Astrocyte of the hippocampus (primary cell): Measurements from ENCODE around the gene ARGLU1.

Source experiments
- DNase-seq: peaks from one replicate; pipeline ENCODE4 v3.0.0; 2011; ENCODE audit warnings: low read depth, low spot score

The ARGLU1 gene

DNA sequence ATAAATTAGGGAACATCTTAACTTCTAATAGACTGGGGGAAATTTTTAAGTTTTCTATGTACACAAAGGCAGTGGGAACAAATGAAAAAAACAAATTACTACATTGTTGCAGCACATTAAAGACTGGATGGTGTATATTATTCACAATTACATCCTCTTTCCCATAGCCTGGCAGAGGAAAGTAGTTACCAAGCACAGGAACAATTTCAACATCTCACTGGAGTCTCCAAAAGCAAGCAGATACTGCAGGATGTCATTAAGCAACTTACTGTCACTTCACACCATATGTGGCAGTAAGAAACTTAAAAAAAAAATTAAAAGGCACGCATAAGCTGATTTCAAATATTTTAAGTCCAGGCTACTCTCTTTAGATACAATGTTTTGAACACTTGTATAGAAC is 26.1 kb downstream of the ARGLU1 start:
- no peak for DNase-seq

GRCh38 chr13:106540613-106541012 is 27.3 kb downstream of the ARGLU1 start:
- no peak for DNase-seq

DNA sequence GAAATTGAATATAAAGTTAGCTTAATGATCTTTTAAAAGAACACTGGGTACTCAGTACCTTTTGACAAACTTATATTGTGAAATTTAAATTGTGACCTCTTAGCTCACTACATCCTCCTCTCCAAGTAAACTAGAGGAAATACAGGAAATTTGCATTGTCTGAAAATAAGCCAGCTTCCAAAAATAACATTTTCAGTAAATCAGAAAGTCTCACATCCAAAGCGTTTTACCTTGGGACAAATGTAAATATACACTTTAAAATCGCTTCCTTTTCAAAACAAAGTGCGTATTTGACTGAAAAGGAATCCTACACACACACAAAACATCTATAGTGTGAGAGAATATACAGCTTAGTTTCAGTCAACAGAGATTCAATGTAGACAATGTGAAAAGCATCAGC is 30.4 kb downstream of the ARGLU1 start:
- no peak for DNase-seq

DNA sequence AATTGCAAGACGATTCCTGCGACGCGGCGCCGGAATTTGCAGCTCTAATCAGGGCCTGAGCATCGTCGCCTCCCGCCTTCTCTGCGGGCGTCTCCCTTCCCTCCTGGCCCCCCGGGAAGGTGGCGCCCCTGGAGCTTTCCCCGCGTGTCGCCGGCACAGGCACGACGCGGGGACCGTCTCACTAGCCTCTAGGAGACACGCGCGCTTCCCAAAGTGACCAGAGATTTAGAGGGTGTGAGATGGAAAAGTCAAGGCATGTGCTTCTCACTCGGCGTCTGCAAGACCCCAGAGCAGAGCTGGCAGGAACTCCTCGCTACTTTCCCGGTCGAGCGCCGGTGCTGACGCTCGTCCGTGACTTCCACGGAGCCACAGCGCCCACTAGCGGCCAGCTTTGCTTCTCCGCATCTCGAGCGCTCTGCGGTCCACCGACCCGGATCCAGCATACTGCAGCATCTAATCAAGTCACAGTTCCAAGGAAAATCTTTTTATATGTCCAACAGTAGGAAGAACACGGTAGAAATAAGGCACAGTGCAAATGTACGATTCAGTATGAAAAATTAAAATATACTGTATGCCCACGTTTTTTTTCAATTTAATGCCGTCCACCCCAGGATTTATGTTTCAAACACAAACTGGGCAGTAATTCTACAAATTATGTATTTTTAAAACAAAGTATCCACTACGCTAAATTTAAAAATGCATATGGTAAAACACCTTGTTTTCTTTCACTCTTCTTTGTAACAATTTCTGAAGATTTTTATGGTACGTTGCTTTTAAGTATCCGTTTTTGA is 31.5 kb downstream of the ARGLU1 start:
- peak; percentile 97 for DNase-seq

DNA sequence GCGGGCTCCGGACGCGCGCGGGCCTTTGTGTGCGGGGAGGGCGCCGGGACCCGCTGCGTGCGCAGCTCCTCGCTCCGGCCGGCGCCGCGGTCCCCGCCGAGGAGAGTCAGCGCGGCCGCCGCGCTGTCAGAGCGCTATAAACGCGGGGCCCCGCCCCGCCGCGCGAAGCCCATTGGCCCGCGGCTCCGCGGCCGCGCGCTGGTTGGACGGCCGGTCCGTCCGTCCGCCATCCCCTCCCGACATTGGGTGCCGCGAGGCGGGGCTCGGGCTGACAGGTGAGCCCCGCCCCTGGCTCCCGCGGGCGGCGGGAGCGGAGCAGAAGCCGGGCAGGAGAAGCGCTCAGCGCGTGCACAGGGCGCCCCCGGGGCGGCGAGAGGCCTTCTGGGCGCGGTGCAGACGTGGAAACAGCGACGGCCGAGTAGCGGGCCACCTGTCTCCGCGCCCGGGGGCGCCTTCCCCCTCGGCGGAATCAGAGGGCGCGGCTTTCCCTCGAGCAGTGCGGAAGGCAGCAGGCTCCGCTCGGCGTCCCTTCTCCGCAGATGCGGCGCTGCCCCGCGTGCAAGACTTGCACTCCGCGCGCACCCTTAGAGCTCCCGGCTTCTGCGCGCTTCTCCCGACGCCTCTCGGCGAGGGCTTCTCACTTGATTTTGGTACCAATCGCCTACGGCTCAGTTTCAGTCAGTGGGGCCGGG is 32.2 kb downstream of the ARGLU1 start, which contains the start of gene EFNB2:
EFNB2 (minus strand) TSS at position 111 of the 692 bp plus-strand sequence. CDS start 698 bp downstream, outside the sequence.
- peak; percentile 99 for DNase-seq

- peak; percentile 62 for DNase-seq
These were observed 33.0 kb downstream of the ARGLU1 start for GRCh38 chr13:106534639-106535551.

DNA sequence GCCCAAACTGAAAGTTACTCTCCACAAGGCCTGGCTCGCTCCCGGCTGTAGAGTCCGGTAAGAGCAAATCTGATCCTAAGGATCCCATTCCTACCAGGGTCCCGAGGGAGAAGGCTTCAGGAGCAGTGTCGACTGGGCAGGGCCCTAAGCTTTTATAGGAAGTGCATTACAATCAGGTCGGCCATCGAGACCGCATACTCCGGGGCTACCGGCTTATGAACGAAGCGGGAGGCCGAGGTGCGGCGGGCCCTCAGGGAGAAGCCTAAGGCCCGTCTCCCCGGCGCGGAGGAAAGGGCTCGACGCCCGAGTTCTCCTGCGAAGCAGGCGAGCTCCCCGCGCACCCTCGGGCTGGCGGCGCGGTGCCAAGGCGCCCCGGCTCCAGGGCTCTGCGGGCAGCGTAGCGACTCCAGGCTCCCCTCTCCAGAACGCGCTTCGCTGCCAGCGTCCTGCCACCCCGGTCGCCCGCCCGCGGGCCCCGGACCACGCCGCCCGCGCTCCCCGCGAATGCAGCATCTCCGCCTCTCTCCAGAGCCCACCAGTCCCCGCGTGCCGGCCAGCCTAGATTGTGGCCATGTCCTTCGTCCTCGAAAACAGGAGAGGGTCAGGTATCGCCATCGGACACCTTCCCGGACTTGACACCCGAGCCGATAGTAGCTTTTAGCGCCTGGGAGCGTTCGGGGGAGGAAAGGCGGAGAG is 33.8 kb downstream of the ARGLU1 start:
- peak; percentile 82 for DNase-seq

- peak; percentile 95 for DNase-seq
These were observed 34.6 kb downstream of the ARGLU1 start for GRCh38 chr13:106533101-106533942.

DNA sequence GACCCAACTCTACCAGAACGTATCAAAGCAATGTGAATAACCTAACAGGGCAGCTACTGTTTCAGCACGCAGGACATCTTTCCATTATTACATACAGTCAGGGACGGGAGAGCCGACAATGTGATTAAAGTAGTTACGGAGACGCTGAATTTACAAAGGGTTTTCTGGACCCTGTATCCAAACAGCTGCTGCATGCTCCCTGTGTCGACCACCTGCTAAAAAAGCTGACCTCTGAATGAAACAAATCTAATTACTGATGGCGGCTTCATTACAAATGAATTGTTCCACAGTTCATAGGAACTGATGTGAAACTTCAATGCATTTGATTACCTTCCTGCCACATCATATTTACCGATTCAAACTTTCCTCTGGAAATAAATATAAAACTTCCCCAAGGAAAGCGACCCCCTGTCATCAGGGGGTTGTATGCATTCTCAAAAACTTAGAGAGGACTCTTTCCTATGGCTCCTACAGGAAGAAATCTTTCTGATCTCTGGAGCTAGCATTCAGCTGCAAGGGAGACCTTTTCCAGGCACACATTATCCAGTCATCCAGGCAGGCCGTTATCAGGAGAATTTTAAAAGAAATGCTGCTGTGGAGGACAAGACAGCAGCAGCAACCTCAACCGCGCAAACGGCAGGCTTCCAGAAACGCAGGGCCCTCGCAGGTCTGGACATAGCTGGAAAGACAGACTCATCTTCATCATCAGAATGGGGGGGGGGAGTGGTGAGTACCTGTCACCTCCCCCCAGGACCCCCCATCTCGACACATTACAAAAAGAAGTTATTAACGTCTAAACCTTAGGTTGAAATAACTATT is 35.6 kb downstream of the ARGLU1 start:
- peak; percentile 62 for DNase-seq

- peak; percentile 60 for DNase-seq
These were observed 36.9 kb downstream of the ARGLU1 start for GRCh38 chr13:106530980-106531481.

DNA sequence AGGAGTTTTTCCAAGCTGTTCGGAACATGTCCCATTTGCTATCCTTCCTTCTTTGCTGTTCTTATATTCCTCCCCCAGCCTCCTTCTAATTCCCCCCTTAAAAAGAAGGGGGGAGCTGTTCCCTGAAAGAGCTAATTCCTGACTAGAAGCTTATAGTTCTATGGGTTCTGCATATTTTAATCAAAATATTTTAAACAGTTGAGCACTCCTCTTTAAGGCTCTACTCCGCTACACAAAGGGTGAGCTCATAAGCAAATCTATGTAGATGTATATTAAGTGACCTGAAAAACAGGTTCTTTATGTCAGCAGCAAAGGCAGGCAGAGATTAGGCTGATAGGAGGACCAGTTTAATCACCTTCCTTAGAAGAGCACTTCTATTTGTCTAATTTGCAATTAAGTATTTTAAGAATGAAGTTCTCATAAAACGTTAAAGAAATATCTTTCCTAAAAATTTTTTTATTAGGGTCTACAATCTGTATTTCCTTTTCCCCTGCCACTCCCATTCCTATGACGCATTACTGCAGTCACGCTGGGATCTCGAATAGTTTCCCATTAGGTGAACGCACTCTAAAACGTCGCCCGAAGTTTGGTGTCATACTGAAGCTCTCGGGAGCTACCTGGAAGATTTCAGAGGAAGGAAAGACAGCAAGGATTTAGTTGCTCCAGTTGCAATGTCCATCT is 37.6 kb downstream of the ARGLU1 start:
- DNase-seq: peak; percentile 74

GRCh38 chr13:106529415-106530170 is 38.3 kb downstream of the ARGLU1 start:
- peak; percentile 65 for DNase-seq

GRCh38 chr13:106528718-106529414 is 39.1 kb downstream of the ARGLU1 start:
- peak; percentile 38 for DNase-seq

GRCh38 chr13:106527826-106528225 is 40.1 kb downstream of the ARGLU1 start:
- DNase-seq: peak; percentile 63

- peak; percentile 46 for DNase-seq
These were observed 40.5 kb downstream of the ARGLU1 start for GRCh38 chr13:106527445-106527801.

- peak; percentile 51 for DNase-seq
These were observed 41.0 kb downstream of the ARGLU1 start for GRCh38 chr13:106526738-106527444.

- DNase-seq: peak; percentile 28
These were observed 42.1 kb downstream of the ARGLU1 start for GRCh38 chr13:106525865-106526264.
